ENCODE measurements around the gene LIAS.

DNA sequence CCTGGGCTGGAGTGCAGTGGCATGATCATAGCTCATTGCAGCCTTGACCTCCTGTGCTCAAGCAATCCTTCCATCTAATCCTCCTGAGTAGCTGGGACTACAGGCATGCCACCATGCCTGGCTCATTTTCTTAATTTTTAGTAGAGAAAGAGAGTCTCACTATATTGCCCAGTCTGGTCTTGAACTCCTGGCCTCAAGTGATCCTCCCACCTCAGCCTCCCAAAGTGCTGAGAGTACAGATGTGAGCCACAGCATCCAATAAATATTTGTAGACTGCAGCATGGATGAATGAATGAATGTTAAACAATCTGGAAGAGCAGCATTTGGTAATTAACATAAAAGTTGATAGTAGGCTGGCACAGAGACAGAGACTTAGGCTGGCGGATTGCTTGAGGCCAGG is 32.1 kb upstream of the LIAS start:
- TF ChIP-seq, protein P1, sequence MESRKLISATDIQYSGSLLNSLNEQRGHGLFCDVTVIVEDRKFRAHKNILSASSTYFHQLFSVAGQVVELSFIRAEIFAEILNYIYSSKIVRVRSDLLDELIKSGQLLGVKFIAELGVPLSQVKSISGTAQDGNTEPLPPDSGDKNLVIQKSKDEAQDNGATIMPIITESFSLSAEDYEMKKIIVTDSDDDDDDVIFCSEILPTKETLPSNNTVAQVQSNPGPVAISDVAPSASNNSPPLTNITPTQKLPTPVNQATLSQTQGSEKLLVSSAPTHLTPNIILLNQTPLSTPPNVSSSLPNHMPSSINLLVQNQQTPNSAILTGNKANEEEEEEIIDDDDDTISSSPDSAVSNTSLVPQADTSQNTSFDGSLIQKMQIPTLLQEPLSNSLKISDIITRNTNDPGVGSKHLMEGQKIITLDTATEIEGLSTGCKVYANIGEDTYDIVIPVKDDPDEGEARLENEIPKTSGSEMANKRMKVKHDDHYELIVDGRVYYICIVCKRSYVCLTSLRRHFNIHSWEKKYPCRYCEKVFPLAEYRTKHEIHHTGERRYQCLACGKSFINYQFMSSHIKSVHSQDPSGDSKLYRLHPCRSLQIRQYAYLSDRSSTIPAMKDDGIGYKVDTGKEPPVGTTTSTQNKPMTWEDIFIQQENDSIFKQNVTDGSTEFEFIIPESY (CRISPR knock-in tag; IDR thresholded peaks at IDR 0.05) = no peak; the same call in 1 of the 2 replicates
- TF ChIP-seq, protein P2, sequence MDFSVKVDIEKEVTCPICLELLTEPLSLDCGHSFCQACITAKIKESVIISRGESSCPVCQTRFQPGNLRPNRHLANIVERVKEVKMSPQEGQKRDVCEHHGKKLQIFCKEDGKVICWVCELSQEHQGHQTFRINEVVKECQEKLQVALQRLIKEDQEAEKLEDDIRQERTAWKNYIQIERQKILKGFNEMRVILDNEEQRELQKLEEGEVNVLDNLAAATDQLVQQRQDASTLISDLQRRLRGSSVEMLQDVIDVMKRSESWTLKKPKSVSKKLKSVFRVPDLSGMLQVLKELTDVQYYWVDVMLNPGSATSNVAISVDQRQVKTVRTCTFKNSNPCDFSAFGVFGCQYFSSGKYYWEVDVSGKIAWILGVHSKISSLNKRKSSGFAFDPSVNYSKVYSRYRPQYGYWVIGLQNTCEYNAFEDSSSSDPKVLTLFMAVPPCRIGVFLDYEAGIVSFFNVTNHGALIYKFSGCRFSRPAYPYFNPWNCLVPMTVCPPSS (IDR thresholded peaks at IDR 0.05) = no peak
- TF ChIP-seq POLR2A (IDR thresholded peaks at IDR 0.05; ENCODE audit: insufficient read depth in 1 of 2, low read depth in 2 of 2, low read length in 2 of 2) = no peak
- TF ChIP-seq, protein P3, sequence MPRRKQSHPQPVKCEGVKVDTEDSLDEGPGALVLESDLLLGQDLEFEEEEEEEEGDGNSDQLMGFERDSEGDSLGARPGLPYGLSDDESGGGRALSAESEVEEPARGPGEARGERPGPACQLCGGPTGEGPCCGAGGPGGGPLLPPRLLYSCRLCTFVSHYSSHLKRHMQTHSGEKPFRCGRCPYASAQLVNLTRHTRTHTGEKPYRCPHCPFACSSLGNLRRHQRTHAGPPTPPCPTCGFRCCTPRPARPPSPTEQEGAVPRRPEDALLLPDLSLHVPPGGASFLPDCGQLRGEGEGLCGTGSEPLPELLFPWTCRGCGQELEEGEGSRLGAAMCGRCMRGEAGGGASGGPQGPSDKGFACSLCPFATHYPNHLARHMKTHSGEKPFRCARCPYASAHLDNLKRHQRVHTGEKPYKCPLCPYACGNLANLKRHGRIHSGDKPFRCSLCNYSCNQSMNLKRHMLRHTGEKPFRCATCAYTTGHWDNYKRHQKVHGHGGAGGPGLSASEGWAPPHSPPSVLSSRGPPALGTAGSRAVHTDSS (CRISPR knock-in tag; conservative IDR thresholded peaks at IDR 0.05) = no peak
- TF ChIP-seq ETV6 (CRISPR knock-in tag; conservative IDR thresholded peaks at IDR 0.05) = no peak
- TF ChIP-seq, protein P4, sequence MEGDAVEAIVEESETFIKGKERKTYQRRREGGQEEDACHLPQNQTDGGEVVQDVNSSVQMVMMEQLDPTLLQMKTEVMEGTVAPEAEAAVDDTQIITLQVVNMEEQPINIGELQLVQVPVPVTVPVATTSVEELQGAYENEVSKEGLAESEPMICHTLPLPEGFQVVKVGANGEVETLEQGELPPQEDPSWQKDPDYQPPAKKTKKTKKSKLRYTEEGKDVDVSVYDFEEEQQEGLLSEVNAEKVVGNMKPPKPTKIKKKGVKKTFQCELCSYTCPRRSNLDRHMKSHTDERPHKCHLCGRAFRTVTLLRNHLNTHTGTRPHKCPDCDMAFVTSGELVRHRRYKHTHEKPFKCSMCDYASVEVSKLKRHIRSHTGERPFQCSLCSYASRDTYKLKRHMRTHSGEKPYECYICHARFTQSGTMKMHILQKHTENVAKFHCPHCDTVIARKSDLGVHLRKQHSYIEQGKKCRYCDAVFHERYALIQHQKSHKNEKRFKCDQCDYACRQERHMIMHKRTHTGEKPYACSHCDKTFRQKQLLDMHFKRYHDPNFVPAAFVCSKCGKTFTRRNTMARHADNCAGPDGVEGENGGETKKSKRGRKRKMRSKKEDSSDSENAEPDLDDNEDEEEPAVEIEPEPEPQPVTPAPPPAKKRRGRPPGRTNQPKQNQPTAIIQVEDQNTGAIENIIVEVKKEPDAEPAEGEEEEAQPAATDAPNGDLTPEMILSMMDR (CRISPR knock-in tag; IDR thresholded peaks at IDR 0.05) = no peak
- TF ChIP-seq ZNF232 (CRISPR knock-in tag; IDR thresholded peaks at IDR 0.05; ENCODE audit: borderline replicate concordance) = no peak
- TF ChIP-seq, protein P5, sequence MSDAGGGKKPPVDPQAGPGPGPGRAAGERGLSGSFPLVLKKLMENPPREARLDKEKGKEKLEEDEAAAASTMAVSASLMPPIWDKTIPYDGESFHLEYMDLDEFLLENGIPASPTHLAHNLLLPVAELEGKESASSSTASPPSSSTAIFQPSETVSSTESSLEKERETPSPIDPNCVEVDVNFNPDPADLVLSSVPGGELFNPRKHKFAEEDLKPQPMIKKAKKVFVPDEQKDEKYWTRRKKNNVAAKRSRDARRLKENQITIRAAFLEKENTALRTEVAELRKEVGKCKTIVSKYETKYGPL (CRISPR knock-in tag; IDR thresholded peaks at IDR 0.05) = no peak
- no peak for TF ChIP-seq ZFP1 (CRISPR knock-in tag; IDR thresholded peaks at IDR 0.05)
- no peak for TF ChIP-seq PCBP2 (optimal IDR thresholded peaks at IDR 0.05; ENCODE audit: low read depth, low read length, poor library complexity, severe bottlenecking)

Data from HepG2 (cell line).